Smooth muscle cell (in vitro differentiated cells): ENCODE data around the gene NXNL1. TPM values are rescaled to one million over a fixed set of nuclear protein-coding genes. Genes with fewer than 3 reads are reported as not detected.

ENCODE experiments used
- DNase-seq: peaks from one replicate; lab custom pipeline; 2025; ENCODE audit not compliant: unreplicated experiment; lab: John Stamatoyannopoulos, UW
- H2AFZ ChIP-seq: fragments of 200-600 bp; sonication (generic); 2 replicates; pipeline ENCODE4 v1.6.0; 2016; ENCODE audit warnings: antibody characterized with exemption, low read depth, mild to moderate bottlenecking
- H3F3A ChIP-seq: fragments of 200-600 bp; sonication (generic); 2 replicates; pipeline ENCODE4 v1.6.0; 2017; ENCODE audit warnings: antibody characterized with exemption, low read depth
- H3K27ac ChIP-seq: fragments of 200-600 bp; sonication (generic); 2 replicates; pipeline ENCODE4 v1.5.1; 2016; ENCODE audit warnings: low read depth, mild to moderate bottlenecking
- H3K27me3 ChIP-seq: fragments of 200-600 bp; sonication (generic); 2 replicates; pipeline ENCODE4 v1.6.1; 2016; ENCODE audit warnings: low read depth, mild to moderate bottlenecking
- H3K36me3 ChIP-seq: fragments of 200-600 bp; sonication (generic); 2 replicates; pipeline ENCODE4 v1.5.1; 2016; ENCODE audit warnings: low read depth
- H3K4me1 ChIP-seq: fragments of 200-600 bp; sonication (generic); 2 replicates; pipeline ENCODE4 v1.5.1; 2016; ENCODE audit warnings: low read depth
- H3K4me2 ChIP-seq: fragments of 200-600 bp; sonication (generic); 2 replicates; pipeline ENCODE4 v1.6.0; 2016; ENCODE audit warnings: mild to moderate bottlenecking
- H3K4me3 ChIP-seq: fragments of 200-600 bp; sonication (generic); 2 replicates; pipeline ENCODE4 v1.5.1; 2016; ENCODE audit warnings: mild to moderate bottlenecking
- H3K79me2 ChIP-seq: fragments of 200-600 bp; sonication (generic); 2 replicates; pipeline ENCODE4 v1.6.0; 2016; ENCODE audit warnings: low read depth, mild to moderate bottlenecking
- H3K9ac ChIP-seq: fragments of 200-600 bp; sonication (generic); 2 replicates; pipeline ENCODE4 v1.6.0; 2016; ENCODE audit warnings: low read depth
- H3K9me3 ChIP-seq: fragments of 200-600 bp; sonication (generic); replicated peaks from 2 replicates; pipeline ENCODE4 v1.5.1; 2016; ENCODE audit warnings: low read depth
- H4K20me1 ChIP-seq: fragments of 200-600 bp; sonication (generic); 2 replicates; pipeline ENCODE4 v1.6.0; 2016; ENCODE audit warnings: low read depth
- CTCF ChIP-seq: fragments of 200-600 bp; sonication (generic); IDR thresholded peaks from 2 replicates; pipeline ENCODE4 v1.5.1; 2017; ENCODE audit warnings: borderline replicate concordance, mild to moderate bottlenecking, antibody characterized with exemption; ENCODE audit not compliant: insufficient read depth, poor library complexity, severe bottlenecking
- WGBS: methylation state at CpG from one replicate; pipeline ENCODE4 v1.1.7; 2016; ENCODE audit warnings: low lambda C conversion rate; 5-methylcytosine and 5-hydroxymethylcytosine counted together
- polyA plus RNA-seq: library from polyadenylated mRNA; unstranded; fragments of >200 nt; fragmentation: Nextera tagmentation; extraction: Ambion mirVana; gene quantifications from 2 replicates; pipeline ENCODE4 v1.2.1, GENCODE V29; 2016
- total RNA-seq: library from RNA; depleted of rRNA; stranded (reverse); fragments of >200 nt; gene quantifications from 2 replicates; pipeline ENCODE4 v1.2.3, GENCODE V29; 2014

NXNL1 gene
- total and polyA plus RNA-seq, 2 experiments from 2014 or later = 0.45 TPM; not detected in 1

- Histone ChIP-seq H3K36me3 (no peaks in the 10 kb centered on the region), H3K9ac (no peak overlapping the region), H3K79me2 (no peaks in the 10 kb centered on the region), H3K4me3 (no peak overlapping the region), H3K27me3 (no peaks in the 10 kb centered on the region), H3K4me1 (no peaks in the 10 kb centered on the region), H3K9me3 (no peaks in the 10 kb centered on the region), H3K4me2 (no peak overlapping the region), H3F3A (no peaks in the 10 kb centered on the region), H3K27ac (no peak overlapping the region), H2AFZ (no peak overlapping the region), H4K20me1 (no peaks in the 10 kb centered on the region)
- DNase-seq = no peak
- TF ChIP-seq CTCF = no peak
- 96% methylated on average over 25 of the region's 25 CpGs for WGBS
These were observed 24.4 kb downstream of the NXNL1 start for GRCh38 chr19:17436094-17436873.

GRCh38 chr19:17435218-17435617, 25.5 kb downstream of the NXNL1 start:
- H3F3A ChIP-seq = no peaks in the 10 kb centered on the region
- 94% methylated on average over 7 of the region's 7 CpGs for WGBS
- H4K20me1 ChIP-seq = no peaks in the 10 kb centered on the region
- H3K27me3 ChIP-seq = no peaks in the 10 kb centered on the region
- no peak for TF ChIP-seq CTCF
- H3K27ac ChIP-seq = no peak overlapping the region
- no peak overlapping the region for H3K9ac ChIP-seq
- no peak overlapping the region for H2AFZ ChIP-seq
- no peak overlapping the region for H3K4me2 ChIP-seq
- no peaks in the 10 kb centered on the region for H3K36me3 ChIP-seq
- no peaks in the 10 kb centered on the region for H3K4me1 ChIP-seq
- H3K79me2 ChIP-seq = no peaks in the 10 kb centered on the region
- no peak for DNase-seq
- no peak overlapping the region for H3K4me3 ChIP-seq
- no peaks in the 10 kb centered on the region for H3K9me3 ChIP-seq

- DNase-seq = no peak
- Histone ChIP-seq H2AFZ (no peak overlapping the region), H3K4me2 (no peak overlapping the region), H3F3A (no peaks in the 10 kb centered on the region), H3K4me3 (no peak overlapping the region), H3K79me2 (no peaks in the 10 kb centered on the region), H3K27ac (no peak overlapping the region), H3K9ac (no peak overlapping the region), H4K20me1 (no peaks in the 10 kb centered on the region), H3K27me3 (no peaks in the 10 kb centered on the region), H3K36me3 (no peaks in the 10 kb centered on the region), H3K4me1 (no peaks in the 10 kb centered on the region), H3K9me3 (no peaks in the 10 kb centered on the region)
- WGBS = 92% methylated on average over 7 of the region's 7 CpGs
- TF ChIP-seq CTCF = no peak
These were observed 29.3 kb downstream of the NXNL1 start for GRCh38 chr19:17431417-17431816.

GRCh38 chr19:17429641-17430113, 31.0 kb downstream of the NXNL1 start:
- 83% methylated on average over 17 of the region's 17 CpGs for WGBS
- no peak for DNase-seq
- no peak overlapping the region for H3K9ac ChIP-seq
- no peak overlapping the region for H3K4me3 ChIP-seq
- H3F3A ChIP-seq = no peaks in the 10 kb centered on the region
- H3K9me3 ChIP-seq = no peaks in the 10 kb centered on the region
- H3K27me3 ChIP-seq = no peaks in the 10 kb centered on the region
- H3K36me3 ChIP-seq = no peaks in the 10 kb centered on the region
- H3K27ac ChIP-seq = no peak overlapping the region
- H4K20me1 ChIP-seq = no peaks in the 10 kb centered on the region
- no peak overlapping the region for H2AFZ ChIP-seq
- no peaks in the 10 kb centered on the region for H3K79me2 ChIP-seq
- H3K4me1 ChIP-seq = no peaks in the 10 kb centered on the region
- TF ChIP-seq CTCF = no peak
- H3K4me2 ChIP-seq = no peak overlapping the region
